Measurements from ENCODE around the gene PHKA2. TPM values are rescaled to one million over a fixed set of nuclear protein-coding genes. Genes with fewer than 3 reads are reported as not detected.

The PHKA2 gene
- total and polyA plus RNA-seq, 10 of the 15 experiments (the other 5 are each of a cell fraction or from before 2014, with no cell fraction given): 1.4 to 25.6 (median 15.4) TPM

DNA sequence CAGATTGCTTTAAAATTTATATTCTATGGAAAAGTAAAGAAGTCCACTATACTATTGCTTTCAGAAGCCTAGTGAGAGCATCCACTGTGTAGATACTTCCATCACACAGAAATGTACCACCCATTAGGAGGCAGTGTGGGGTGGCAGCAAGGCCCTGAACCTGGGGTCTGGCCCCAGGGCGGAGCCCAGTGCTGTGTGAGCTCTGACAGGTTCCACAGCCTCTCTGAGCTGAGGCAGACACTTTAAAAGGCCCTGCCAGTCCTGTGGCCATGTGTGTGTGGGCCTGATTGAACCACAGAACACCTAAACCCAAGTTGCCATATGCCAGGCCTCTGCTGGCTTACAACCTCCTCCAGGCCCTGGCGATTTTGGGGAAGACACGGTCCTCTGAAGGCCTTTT lies 49.2 kb downstream of the PHKA2 start (continued):
- TF ChIP-seq, protein P1, sequence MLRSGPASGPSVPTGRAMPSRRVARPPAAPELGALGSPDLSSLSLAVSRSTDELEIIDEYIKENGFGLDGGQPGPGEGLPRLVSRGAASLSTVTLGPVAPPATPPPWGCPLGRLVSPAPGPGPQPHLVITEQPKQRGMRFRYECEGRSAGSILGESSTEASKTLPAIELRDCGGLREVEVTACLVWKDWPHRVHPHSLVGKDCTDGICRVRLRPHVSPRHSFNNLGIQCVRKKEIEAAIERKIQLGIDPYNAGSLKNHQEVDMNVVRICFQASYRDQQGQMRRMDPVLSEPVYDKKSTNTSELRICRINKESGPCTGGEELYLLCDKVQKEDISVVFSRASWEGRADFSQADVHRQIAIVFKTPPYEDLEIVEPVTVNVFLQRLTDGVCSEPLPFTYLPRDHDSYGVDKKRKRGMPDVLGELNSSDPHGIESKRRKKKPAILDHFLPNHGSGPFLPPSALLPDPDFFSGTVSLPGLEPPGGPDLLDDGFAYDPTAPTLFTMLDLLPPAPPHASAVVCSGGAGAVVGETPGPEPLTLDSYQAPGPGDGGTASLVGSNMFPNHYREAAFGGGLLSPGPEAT (IDR thresholded peaks at IDR 0.05; ENCODE audit: low read depth): no peak
- TF ChIP-seq MEF2B (IDR thresholded peaks at IDR 0.05; ENCODE audit: partially characterized antibody, poor library complexity, severe bottlenecking) (no peak), ETV6 (conservative IDR thresholded peaks at IDR 0.05 in 1 of 2, IDR thresholded peaks at IDR 0.05 in 1 of 2; ENCODE audit: borderline replicate concordance in 1 of 2, low read depth in 1 of 2) (no peak)
- TF ChIP-seq, protein P2, sequence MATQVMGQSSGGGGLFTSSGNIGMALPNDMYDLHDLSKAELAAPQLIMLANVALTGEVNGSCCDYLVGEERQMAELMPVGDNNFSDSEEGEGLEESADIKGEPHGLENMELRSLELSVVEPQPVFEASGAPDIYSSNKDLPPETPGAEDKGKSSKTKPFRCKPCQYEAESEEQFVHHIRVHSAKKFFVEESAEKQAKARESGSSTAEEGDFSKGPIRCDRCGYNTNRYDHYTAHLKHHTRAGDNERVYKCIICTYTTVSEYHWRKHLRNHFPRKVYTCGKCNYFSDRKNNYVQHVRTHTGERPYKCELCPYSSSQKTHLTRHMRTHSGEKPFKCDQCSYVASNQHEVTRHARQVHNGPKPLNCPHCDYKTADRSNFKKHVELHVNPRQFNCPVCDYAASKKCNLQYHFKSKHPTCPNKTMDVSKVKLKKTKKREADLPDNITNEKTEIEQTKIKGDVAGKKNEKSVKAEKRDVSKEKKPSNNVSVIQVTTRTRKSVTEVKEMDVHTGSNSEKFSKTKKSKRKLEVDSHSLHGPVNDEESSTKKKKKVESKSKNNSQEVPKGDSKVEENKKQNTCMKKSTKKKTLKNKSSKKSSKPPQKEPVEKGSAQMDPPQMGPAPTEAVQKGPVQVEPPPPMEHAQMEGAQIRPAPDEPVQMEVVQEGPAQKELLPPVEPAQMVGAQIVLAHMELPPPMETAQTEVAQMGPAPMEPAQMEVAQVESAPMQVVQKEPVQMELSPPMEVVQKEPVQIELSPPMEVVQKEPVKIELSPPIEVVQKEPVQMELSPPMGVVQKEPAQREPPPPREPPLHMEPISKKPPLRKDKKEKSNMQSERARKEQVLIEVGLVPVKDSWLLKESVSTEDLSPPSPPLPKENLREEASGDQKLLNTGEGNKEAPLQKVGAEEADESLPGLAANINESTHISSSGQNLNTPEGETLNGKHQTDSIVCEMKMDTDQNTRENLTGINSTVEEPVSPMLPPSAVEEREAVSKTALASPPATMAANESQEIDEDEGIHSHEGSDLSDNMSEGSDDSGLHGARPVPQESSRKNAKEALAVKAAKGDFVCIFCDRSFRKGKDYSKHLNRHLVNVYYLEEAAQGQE (IDR thresholded peaks at IDR 0.05; ENCODE audit: low read depth, low read length): no peak
- TF ChIP-seq, protein P3, sequence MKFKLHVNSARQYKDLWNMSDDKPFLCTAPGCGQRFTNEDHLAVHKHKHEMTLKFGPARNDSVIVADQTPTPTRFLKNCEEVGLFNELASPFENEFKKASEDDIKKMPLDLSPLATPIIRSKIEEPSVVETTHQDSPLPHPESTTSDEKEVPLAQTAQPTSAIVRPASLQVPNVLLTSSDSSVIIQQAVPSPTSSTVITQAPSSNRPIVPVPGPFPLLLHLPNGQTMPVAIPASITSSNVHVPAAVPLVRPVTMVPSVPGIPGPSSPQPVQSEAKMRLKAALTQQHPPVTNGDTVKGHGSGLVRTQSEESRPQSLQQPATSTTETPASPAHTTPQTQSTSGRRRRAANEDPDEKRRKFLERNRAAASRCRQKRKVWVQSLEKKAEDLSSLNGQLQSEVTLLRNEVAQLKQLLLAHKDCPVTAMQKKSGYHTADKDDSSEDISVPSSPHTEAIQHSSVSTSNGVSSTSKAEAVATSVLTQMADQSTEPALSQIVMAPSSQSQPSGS (IDR thresholded peaks at IDR 0.05; ENCODE audit: low read length): no peak

Data from GM12878 (cell line).